Large intestine (tissue), 3 donors: ENCODE data around the gene SPATS2L. TPM values are rescaled to one million over a fixed set of nuclear protein-coding genes. Genes with fewer than 3 reads are reported as not detected.

Experiments
- DNase-seq, 2 donors: peaks; one replicate each; pipeline versions ENCODE4 v3.0.0 to v3.0.0-alpha.2; 2013
- H3K27ac ChIP-seq: one replicate; pipeline ENCODE4 v1.5.1; 2013; ENCODE audit warnings: low read length
- H3K27me3 ChIP-seq: 2 replicates; pipeline ENCODE4 v1.6.1; 2013; ENCODE audit warnings: low read length; ENCODE audit not compliant: control insufficient read depth, insufficient read depth
- H3K36me3 ChIP-seq: 2 replicates; pipeline ENCODE4 v1.6.1; 2013; ENCODE audit warnings: low read length; ENCODE audit not compliant: control insufficient read depth, insufficient read depth
- H3K4me1 ChIP-seq: one replicate; pipeline ENCODE4 v1.6.1; 2013; ENCODE audit warnings: low read length; ENCODE audit not compliant: control insufficient read depth, insufficient read depth
- H3K4me3 ChIP-seq: one replicate; pipeline ENCODE4 v1.5.1; 2013; ENCODE audit warnings: low read length
- H3K9me3 ChIP-seq: one replicate; pipeline ENCODE4 v1.6.1; 2013; ENCODE audit warnings: mild to moderate bottlenecking, low read depth, low read length, moderate library complexity; ENCODE audit not compliant: control insufficient read depth
- WGBS: methylation state at CpG from one replicate; pipeline ENCODE4 v1.1.5; 2013; ENCODE audit warnings: low lambda C conversion rate; ENCODE audit not compliant: insufficient coverage; 5-methylcytosine and 5-hydroxymethylcytosine counted together
- polyA plus RNA-seq: library from polyadenylated mRNA; unstranded; fragments of 120-200 nt; gene quantifications from one replicate; pipeline ENCODE4 v1.2.1, GENCODE V29; 2013

SPATS2L gene
- polyA plus RNA-seq, 1 donor: 105 TPM

- H3K36me3 ChIP-seq: peaks cover 40% of the 10 kb centered on the region
These were observed 131.8 kb downstream of the SPATS2L start for GRCh38 chr2:200438251-200438650.

DNA sequence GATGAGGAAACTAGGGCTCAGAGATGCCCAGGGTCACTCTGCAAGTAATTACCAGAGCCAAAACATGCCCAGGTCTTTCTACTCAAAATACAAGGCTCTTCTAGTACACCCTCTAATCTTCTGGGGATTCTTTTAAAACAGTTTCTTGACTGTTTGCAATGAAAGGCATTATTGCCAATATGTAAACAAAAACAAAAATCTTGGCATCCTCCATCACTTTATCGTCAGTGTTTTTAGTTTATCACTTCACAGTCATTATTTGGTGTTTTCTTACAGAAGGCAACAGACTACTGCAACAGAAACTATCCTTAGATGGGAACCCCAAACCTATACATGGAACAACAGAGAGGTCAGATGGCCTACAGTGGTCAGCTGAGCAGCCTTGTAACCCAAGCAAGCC, 132.4 kb downstream of the SPATS2L start:
- Histone ChIP-seq H3K4me3 (no peak overlapping the region), H3K27me3 (no peaks in the 10 kb centered on the region), H3K4me1 (no peaks in the 10 kb centered on the region), H3K9me3 (no peaks in the 10 kb centered on the region), H3K36me3 (peaks cover 46% of the 10 kb centered on the region), H3K27ac (no peak overlapping the region)
- DNase-seq: no peak
- WGBS: no CpG with 5 or more reads among the region's 1 CpG

More at GRCh38 chr2:200438251-200438650, 131.8 kb downstream of the SPATS2L start:
- Histone ChIP-seq H3K27me3 (no peaks in the 10 kb centered on the region), H3K27ac (no peak overlapping the region), H3K9me3 (no peaks in the 10 kb centered on the region), H3K4me3 (no peak overlapping the region), H3K4me1 (no peaks in the 10 kb centered on the region)
- no peak for DNase-seq
- no CpG with 5 or more reads among the region's 1 CpG for WGBS

DNA sequence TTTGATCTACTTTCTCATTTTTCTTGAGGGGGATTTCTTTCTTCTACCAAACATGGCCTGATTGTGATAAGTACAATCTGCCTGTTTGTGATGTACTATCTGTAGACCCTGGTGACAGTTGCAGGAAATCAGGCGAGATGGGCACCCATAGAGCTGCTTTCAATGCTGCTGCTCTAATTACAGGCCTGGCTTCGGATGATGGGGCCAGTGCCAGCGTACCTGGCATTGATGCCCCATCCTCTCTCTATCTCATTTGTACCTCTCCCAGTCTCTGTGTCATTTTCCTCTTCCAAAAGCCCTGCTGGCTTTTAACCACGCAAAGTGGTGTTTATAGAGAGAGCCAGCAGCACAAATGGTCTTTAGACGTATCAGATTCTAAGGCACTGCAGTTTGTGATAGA, 133.5 kb downstream of the SPATS2L start:
- H3K9me3 ChIP-seq: no peaks in the 10 kb centered on the region
- no peak for DNase-seq
- WGBS: 100% methylated on average over 1 of the region's 5 CpGs
- peaks cover 55% of the 10 kb centered on the region for H3K36me3 ChIP-seq
- H3K27me3 ChIP-seq: no peaks in the 10 kb centered on the region
- no peaks in the 10 kb centered on the region for H3K4me1 ChIP-seq
- H3K27ac ChIP-seq: no peak overlapping the region
- no peak overlapping the region for H3K4me3 ChIP-seq

DNA sequence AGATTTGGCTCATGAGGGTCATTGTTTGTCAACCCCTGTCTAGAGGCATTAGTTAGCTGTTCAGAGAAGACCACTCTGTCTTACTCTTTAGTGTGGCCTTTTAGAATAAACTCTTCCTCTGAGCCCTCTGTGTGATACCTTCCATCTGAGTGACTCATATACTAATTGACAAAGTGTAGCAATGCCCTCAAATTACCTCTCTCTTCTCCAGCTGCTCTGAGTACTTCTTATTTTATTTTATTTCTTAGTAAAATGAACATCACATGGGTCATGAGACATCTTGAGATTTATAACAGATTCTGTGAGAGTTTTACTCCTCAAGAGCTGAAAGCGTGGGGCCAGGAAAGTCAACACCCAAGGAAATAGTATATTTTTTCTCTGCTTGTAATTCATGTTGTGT, 136.0 kb downstream of the SPATS2L start:
- no CpG with 5 or more reads among the region's 1 CpG for WGBS

GRCh38 chr2:200443376-200443775, 136.9 kb downstream of the SPATS2L start:
- Histone ChIP-seq H3K4me1 (no peaks in the 10 kb centered on the region), H3K4me3 (no peak overlapping the region), H3K27ac (no peak overlapping the region), H3K9me3 (no peaks in the 10 kb centered on the region), H3K27me3 (no peaks in the 10 kb centered on the region), H3K36me3 (peaks cover 69% of the 10 kb centered on the region)
- DNase-seq: no peak
- no CpG with 5 or more reads among the region's 5 CpGs for WGBS

More for the DNA sequence above, 136.0 kb downstream of the SPATS2L start:
- no peak overlapping the region for H3K27ac ChIP-seq
- H3K4me3 ChIP-seq: no peak overlapping the region
- no peaks in the 10 kb centered on the region for H3K9me3 ChIP-seq
- H3K27me3 ChIP-seq: no peaks in the 10 kb centered on the region
- no peak for DNase-seq
- no peaks in the 10 kb centered on the region for H3K4me1 ChIP-seq
- H3K36me3 ChIP-seq: peaks cover 65% of the 10 kb centered on the region

DNA sequence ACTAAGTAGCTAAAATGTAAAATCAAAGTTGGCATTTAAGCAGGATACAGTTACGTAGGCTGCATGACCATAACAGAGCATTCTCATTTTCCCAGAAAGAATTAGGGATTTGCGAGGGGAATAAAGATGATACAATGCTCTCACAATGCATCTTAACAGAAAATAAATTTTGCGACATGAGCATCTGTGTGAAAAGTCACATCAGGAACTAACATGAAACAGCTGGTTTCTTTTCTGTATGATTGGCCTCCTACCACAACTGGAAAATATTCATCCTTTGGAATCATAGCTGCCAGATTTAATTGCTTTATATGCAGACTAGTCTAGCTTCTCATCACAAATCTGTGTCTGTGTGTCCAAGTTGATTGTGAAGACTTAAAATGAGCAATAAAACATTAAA, 137.4 kb downstream of the SPATS2L start:
- no peak overlapping the region for H3K4me3 ChIP-seq

GRCh38 chr2:200444530-200444929, 138.0 kb downstream of the SPATS2L start:
- H3K27ac ChIP-seq: no peak overlapping the region
- no peaks in the 10 kb centered on the region for H3K4me1 ChIP-seq
- WGBS: no CpG with 5 or more reads among the region's 3 CpGs
- H3K36me3 ChIP-seq: peaks cover 68% of the 10 kb centered on the region
- H3K9me3 ChIP-seq: no peaks in the 10 kb centered on the region
- no peak overlapping the region for H3K4me3 ChIP-seq
- no peaks in the 10 kb centered on the region for H3K27me3 ChIP-seq
- DNase-seq: no peak

More for the DNA sequence above, 137.4 kb downstream of the SPATS2L start:
- Histone ChIP-seq H3K36me3 (peaks cover 69% of the 10 kb centered on the region), H3K27me3 (no peaks in the 10 kb centered on the region), H3K4me1 (no peaks in the 10 kb centered on the region), H3K9me3 (no peaks in the 10 kb centered on the region), H3K27ac (no peak overlapping the region)
- no peak for DNase-seq
- WGBS: 100% methylated on average over 1 of the region's 3 CpGs

- Histone ChIP-seq H3K36me3 (peaks cover 65% of the 10 kb centered on the region), H3K4me1 (no peaks in the 10 kb centered on the region)
- WGBS: no CpG with 5 or more reads among the region's 1 CpG
These were observed 138.8 kb downstream of the SPATS2L start for GRCh38 chr2:200445284-200445683.

DNA sequence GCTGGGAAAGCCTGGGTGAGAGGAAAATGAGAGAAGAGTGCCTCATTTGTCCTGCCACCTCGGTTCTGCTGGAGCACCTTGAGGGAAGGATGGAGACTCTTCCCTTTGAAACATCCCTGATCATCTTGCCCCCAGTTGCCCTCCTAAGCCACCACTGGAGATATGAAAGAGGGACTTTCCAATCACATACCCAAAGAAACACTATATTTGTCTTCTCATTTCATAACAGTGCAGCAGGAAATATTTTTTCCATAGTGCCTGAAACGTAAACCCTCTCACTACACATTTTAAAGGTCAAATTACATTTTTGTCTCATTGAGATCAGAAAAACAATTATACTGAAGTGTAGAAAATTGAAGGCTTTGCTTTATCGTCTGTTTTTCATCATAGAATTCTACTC, 140.1 kb downstream of the SPATS2L start:
- Histone ChIP-seq H3K27ac (no peak overlapping the region), H3K27me3 (no peaks in the 10 kb centered on the region), H3K4me3 (no peak overlapping the region), H3K36me3 (peaks cover 70% of the 10 kb centered on the region), H3K4me1 (no peaks in the 10 kb centered on the region), H3K9me3 (no peaks in the 10 kb centered on the region)
- WGBS: 85% methylated on average over 3 of the region's 3 CpGs
- no peak for DNase-seq

More at GRCh38 chr2:200445284-200445683, 138.8 kb downstream of the SPATS2L start:
- H3K27ac ChIP-seq: no peak overlapping the region
- H3K9me3 ChIP-seq: no peaks in the 10 kb centered on the region
- DNase-seq: no peak
- H3K4me3 ChIP-seq: no peak overlapping the region
- no peaks in the 10 kb centered on the region for H3K27me3 ChIP-seq

GRCh38 chr2:200447139-200447855, 140.8 kb downstream of the SPATS2L start:
- 93% methylated on average over 3 of the region's 4 CpGs for WGBS
- peaks cover 64% of the 10 kb centered on the region for H3K36me3 ChIP-seq
- H3K27ac ChIP-seq: no peak overlapping the region
- no peaks in the 10 kb centered on the region for H3K4me1 ChIP-seq
- H3K4me3 ChIP-seq: no peak overlapping the region
- no peaks in the 10 kb centered on the region for H3K9me3 ChIP-seq
- DNase-seq: no peak
- H3K27me3 ChIP-seq: no peaks in the 10 kb centered on the region

DNA sequence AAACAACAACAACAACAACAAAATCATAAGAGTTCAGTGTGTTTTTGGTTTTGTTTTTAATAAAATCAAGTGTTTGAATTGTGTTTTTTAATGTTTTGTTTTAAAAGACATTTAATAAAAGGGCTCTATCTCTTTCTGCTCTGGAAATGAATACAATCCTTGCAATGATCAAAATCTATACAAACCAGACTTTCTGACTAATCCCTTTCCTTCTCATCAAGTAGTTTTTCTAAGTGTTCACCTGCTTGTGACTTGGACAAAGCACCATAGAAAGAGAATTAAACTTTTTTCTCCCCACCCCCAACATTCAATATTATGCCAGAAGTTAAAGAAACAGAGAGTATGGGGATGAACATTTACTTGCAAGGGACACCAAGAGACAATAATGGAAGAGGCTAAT, 142.0 kb downstream of the SPATS2L start:
- no peaks in the 10 kb centered on the region for H3K4me1 ChIP-seq
- no peaks in the 10 kb centered on the region for H3K27me3 ChIP-seq
- H3K9me3 ChIP-seq: no peaks in the 10 kb centered on the region
- no peak overlapping the region for H3K4me3 ChIP-seq
- H3K27ac ChIP-seq: no peak overlapping the region
- peaks cover 64% of the 10 kb centered on the region for H3K36me3 ChIP-seq
- no peak for DNase-seq
